ENCODE measurements around the gene CITED4. TPM values are rescaled to one million over a fixed set of nuclear protein-coding genes. Genes with fewer than 3 reads are reported as not detected.
"Not testable (repeated sequence)": the region's sequence is repeated elsewhere in the genome, so short reads cannot be mapped to it uniquely, and the experiment has no call there.

The CITED4 gene
- total and polyA plus RNA-seq, 3 experiments from 2014 or later: 1.3 to 16.4 (median 1.7) TPM

- no peaks in the 10 kb centered on the region for H3K36me3 ChIP-seq (ENCODE audit: insufficient read depth, low read length)
- no peak overlapping the region for H3K4me3 ChIP-seq (ENCODE audit: low read length)
- Mint-ChIP-seq H3K36me3 (no peaks in the 10 kb centered on the region), H3K4me1 (no peaks in the 10 kb centered on the region), H3K27me3 (peaks cover 3 to 6% of the 10 kb centered on the region in 2 donors), H3K27ac (no peak overlapping the region), H3K4me3 (no peak overlapping the region), H3K9me3 (no peaks in the 10 kb centered on the region)
- H3K9me3 ChIP-seq (ENCODE audit: low read length): no peaks in the 10 kb centered on the region
- DNase-seq: no peak
- CTCF ChIA-PET: no interaction called here
- no peaks in the 10 kb centered on the region for H3K27me3 ChIP-seq (ENCODE audit: insufficient read depth, low read length, poor library complexity, severe bottlenecking)
- POLR2A ChIA-PET: no interaction called here
- H3K4me1 ChIP-seq (ENCODE audit: insufficient read depth, low read length): no peaks in the 10 kb centered on the region
- H3K27ac ChIP-seq (ENCODE audit: low read depth, low read length): no peak overlapping the region
Measured at GRCh38 chr1:40901886-40902852, 40.0 kb upstream of the CITED4 start.

DNA sequence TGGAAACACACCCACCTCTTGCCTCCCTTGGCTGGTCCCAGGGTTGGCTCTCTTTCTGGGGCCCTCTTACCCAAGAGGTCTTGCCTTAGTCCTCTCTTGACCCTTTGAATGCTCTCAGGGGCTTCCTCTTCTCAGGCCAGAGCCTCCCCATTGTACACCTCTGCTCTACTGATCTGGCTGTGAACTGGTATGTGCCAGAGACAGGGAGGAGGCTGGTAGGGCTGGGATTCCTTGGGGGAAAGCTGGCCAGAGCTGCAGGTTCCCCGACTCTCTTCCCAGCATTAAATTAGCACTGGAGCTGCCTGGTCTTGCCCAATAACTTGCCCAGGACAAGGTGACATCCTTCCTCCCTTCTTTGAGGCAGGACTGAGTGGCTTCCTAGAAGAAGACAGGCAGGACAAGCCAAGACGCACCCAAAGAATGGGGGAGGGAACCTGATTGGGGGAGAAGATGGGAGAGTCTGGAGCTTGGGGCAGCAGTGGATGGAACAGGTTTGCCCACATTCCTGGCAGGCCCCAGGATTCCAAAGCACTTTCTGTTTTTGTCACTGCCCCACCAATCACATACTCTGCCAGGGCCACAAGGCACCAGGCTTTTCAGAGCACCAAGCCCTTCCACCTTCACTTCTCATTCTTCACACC lies 37.2 kb upstream of the CITED4 start:
- Mint-ChIP-seq H3K4me3 (no peak overlapping the region), H3K36me3 (peaks cover 0 to 15% (median 0%) of the 10 kb centered on the region in 3 donors), H3K9me3 (peaks cover 5 to 14% (median 9%) of the 10 kb centered on the region in 5 donors), H3K27ac (no peak overlapping the region), H3K4me1 (no peaks in the 10 kb centered on the region), H3K27me3 (peaks cover 0 to 3% of the 10 kb centered on the region in 2 donors)
- Histone ChIP-seq H3K9me3 (ENCODE audit: low read length) (peaks cover 2% of the 10 kb centered on the region), H3K4me1 (ENCODE audit: insufficient read depth, low read length) (no peaks in the 10 kb centered on the region), H3K27ac (ENCODE audit: low read depth, low read length) (no peak overlapping the region), H3K27me3 (ENCODE audit: insufficient read depth, low read length, poor library complexity, severe bottlenecking) (no peaks in the 10 kb centered on the region), H3K4me3 (ENCODE audit: low read length) (no peak overlapping the region), H3K36me3 (ENCODE audit: insufficient read depth, low read length) (no peaks in the 10 kb centered on the region)
- POLR2A ChIA-PET: no interaction called here
- no peak for DNase-seq
- CTCF ChIA-PET: no interaction called here

DNA sequence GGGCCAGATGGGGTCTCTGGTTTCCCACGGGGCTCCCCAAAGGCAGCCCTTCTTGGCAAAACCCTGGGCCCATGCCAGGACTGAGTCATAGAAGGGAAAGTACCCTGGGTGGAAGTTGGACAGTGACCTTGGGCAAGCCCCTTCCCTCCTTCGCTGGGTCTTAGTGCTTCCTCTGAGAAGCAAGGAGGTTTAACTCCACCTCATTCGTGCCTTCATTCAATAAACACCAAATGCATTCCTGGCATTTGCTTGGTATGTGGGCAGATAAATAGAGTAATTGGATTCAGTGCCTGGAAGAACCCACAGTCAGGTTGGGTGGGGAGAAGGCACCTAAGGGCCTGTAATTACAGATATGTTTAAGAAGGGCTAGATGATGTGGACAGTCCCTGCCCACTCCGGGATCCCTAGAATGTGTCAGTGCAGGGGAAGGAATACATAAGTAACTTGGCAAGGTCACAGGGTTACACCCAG lies 36.3 kb upstream of the CITED4 start:
- Histone ChIP-seq H3K4me1 (ENCODE audit: insufficient read depth, low read length) (no peaks in the 10 kb centered on the region), H3K4me3 (ENCODE audit: low read length) (no peak overlapping the region), H3K27ac (ENCODE audit: low read depth, low read length) (no peak overlapping the region), H3K36me3 (ENCODE audit: insufficient read depth, low read length) (no peaks in the 10 kb centered on the region), H3K9me3 (ENCODE audit: low read length) (peaks cover 8% of the 10 kb centered on the region), H3K27me3 (ENCODE audit: insufficient read depth, low read length, poor library complexity, severe bottlenecking) (no peaks in the 10 kb centered on the region)
- Mint-ChIP-seq H3K27me3 (peaks cover 0 to 1% of the 10 kb centered on the region in 2 donors), H3K9me3 (peaks cover 10 to 22% (median 18%) of the 10 kb centered on the region in 5 donors), H3K4me3 (no peak overlapping the region), H3K27ac (no peak overlapping the region), H3K36me3 (peaks cover 0 to 22% (median 0%) of the 10 kb centered on the region in 3 donors), H3K4me1 (no peaks in the 10 kb centered on the region)
- ChIA-PET POLR2A (no interaction called here), CTCF (no interaction called here)
- DNase-seq: no peak

GRCh38 chr1:40897513-40897912 lies 35.4 kb upstream of the CITED4 start:
- H3K36me3 Mint-ChIP-seq: peaks cover 0 to 32% (median 0%) of the 10 kb centered on the region in 3 donors
- H3K27me3 Mint-ChIP-seq: peaks cover 3% of the 10 kb centered on the region in 2 donors
- H3K27ac ChIP-seq (ENCODE audit: low read depth, low read length): no peak overlapping the region
- no peaks in the 10 kb centered on the region for H3K4me1 Mint-ChIP-seq
- H3K9me3 ChIP-seq (ENCODE audit: low read length): peaks cover 10% of the 10 kb centered on the region
- H3K27ac Mint-ChIP-seq: no peak overlapping the region
- H3K9me3 Mint-ChIP-seq: peaks cover 10 to 29% (median 24%) of the 10 kb centered on the region in 5 donors
- H3K36me3 ChIP-seq (ENCODE audit: insufficient read depth, low read length): no peaks in the 10 kb centered on the region
- ChIA-PET POLR2A (no interaction called here), CTCF (no interaction called here)
- no peak overlapping the region for H3K4me3 ChIP-seq (ENCODE audit: low read length)
- no peaks in the 10 kb centered on the region for H3K27me3 ChIP-seq (ENCODE audit: insufficient read depth, low read length, poor library complexity, severe bottlenecking)
- no peak overlapping the region for H3K4me3 Mint-ChIP-seq
- DNase-seq: no peak
- H3K4me1 ChIP-seq (ENCODE audit: insufficient read depth, low read length): no peaks in the 10 kb centered on the region

GRCh38 chr1:40896482-40896881 lies 34.3 kb upstream of the CITED4 start:
- H3K27me3 Mint-ChIP-seq: peaks cover 3 to 4% of the 10 kb centered on the region in 2 donors
- H3K9me3 Mint-ChIP-seq: peaks cover 10 to 29% (median 24%) of the 10 kb centered on the region in 5 donors
- POLR2A ChIA-PET: no interaction called here

GRCh38 chr1:40895601-40896000 lies 33.4 kb upstream of the CITED4 start:
- Mint-ChIP-seq H3K4me3 (no peak overlapping the region), H3K9me3 (peaks cover 10 to 29% (median 24%) of the 10 kb centered on the region in 5 donors), H3K27me3 (peaks cover 3 to 10% of the 10 kb centered on the region in 2 donors), H3K27ac (no peak overlapping the region), H3K4me1 (no peaks in the 10 kb centered on the region), H3K36me3 (peaks cover 0 to 35% (median 0%) of the 10 kb centered on the region in 3 donors)
- DNase-seq: no peak
- no peaks in the 10 kb centered on the region for H3K4me1 ChIP-seq (ENCODE audit: insufficient read depth, low read length)
- no peak overlapping the region for H3K27ac ChIP-seq (ENCODE audit: low read depth, low read length)
- H3K36me3 ChIP-seq (ENCODE audit: insufficient read depth, low read length): no peaks in the 10 kb centered on the region
- no peaks in the 10 kb centered on the region for H3K27me3 ChIP-seq (ENCODE audit: insufficient read depth, low read length, poor library complexity, severe bottlenecking)
- ChIA-PET POLR2A (no interaction called here), CTCF (no interaction called here)
- no peak overlapping the region for H3K4me3 ChIP-seq (ENCODE audit: low read length)
- peaks cover 10% of the 10 kb centered on the region for H3K9me3 ChIP-seq (ENCODE audit: low read length)

More at GRCh38 chr1:40896482-40896881, 34.3 kb upstream of the CITED4 start:
- Mint-ChIP-seq H3K36me3 (peaks cover 0 to 35% (median 0%) of the 10 kb centered on the region in 3 donors), H3K27ac (no peak overlapping the region), H3K4me1 (no peaks in the 10 kb centered on the region), H3K4me3 (no peak overlapping the region)
- no peaks in the 10 kb centered on the region for H3K27me3 ChIP-seq (ENCODE audit: insufficient read depth, low read length, poor library complexity, severe bottlenecking)
- H3K4me3 ChIP-seq (ENCODE audit: low read length): no peak overlapping the region
- peaks cover 10% of the 10 kb centered on the region for H3K9me3 ChIP-seq (ENCODE audit: low read length)
- no peaks in the 10 kb centered on the region for H3K4me1 ChIP-seq (ENCODE audit: insufficient read depth, low read length)
- H3K36me3 ChIP-seq (ENCODE audit: insufficient read depth, low read length): no peaks in the 10 kb centered on the region
- no peak for DNase-seq
- H3K27ac ChIP-seq (ENCODE audit: low read depth, low read length): no peak overlapping the region
- CTCF ChIA-PET: no interaction called here

DNA sequence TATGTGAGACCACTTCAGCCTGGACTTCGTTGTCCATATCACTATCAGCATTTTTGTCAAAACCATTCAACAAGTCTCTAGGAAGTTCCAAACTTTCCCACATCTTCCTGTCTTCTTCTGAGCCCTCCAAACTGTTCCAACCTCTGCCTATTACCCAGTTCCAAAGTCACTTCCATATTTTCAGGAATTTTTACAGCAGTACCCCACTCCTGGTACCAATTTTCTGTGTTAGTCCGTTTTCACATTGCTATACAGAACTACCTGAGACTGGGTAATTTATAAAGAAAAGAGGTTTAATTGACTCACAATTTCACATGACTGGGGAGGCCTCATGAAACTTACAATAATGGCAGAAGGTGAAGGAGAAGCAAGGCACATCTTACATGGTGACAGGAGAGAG lies 32.7 kb upstream of the CITED4 start:
- H3K36me3 ChIP-seq (ENCODE audit: insufficient read depth, low read length); H3K4me1 ChIP-seq (ENCODE audit: insufficient read depth, low read length); H3K27ac ChIP-seq (ENCODE audit: low read depth, low read length); CTCF ChIA-PET; H3K27me3 ChIP-seq (ENCODE audit: insufficient read depth, low read length, poor library complexity, severe bottlenecking); H3K4me1 Mint-ChIP-seq; POLR2A ChIA-PET; DNase-seq; H3K4me3 ChIP-seq (ENCODE audit: low read length); H3K4me3 Mint-ChIP-seq: not testable (repeated sequence)
- H3K9me3 Mint-ChIP-seq: peaks cover 10 to 29% (median 24%) of the 10 kb centered on the region in 5 donors
- peaks cover 0 to 35% (median 0%) of the 10 kb centered on the region in 3 donors for H3K36me3 Mint-ChIP-seq
- H3K27me3 Mint-ChIP-seq: peaks cover 3 to 14% of the 10 kb centered on the region in 2 donors
- peaks cover 10% of the 10 kb centered on the region for H3K9me3 ChIP-seq (ENCODE audit: low read length)
- peak overlapping the region in 1 of 8 donors; percentile 61 for H3K27ac Mint-ChIP-seq

DNA sequence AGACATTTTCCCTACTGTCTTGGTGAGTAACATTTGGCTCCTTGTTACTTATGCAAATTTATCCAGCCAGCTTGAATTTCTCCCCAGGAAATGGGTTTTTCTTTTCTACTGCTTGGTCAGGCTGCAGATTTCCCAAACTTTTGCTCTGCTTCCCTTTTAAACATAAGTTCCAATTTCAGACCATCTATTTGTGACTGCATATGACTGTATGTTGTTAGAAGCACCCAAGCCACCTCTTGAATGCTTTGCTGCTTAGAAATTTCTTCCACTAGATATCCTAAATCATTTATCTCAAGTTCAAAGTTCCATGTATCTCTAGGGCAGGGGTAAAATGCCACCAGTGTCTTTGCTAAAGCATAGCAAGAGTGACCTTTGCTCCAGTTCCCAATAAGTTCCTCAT lies 32.3 kb upstream of the CITED4 start:
- POLR2A ChIA-PET: no interaction called here
- DNase-seq: no peak
- no peaks in the 10 kb centered on the region for H3K4me1 Mint-ChIP-seq
- Histone ChIP-seq H3K27ac (ENCODE audit: low read depth, low read length) (no peak overlapping the region), H3K4me3 (ENCODE audit: low read length) (no peak overlapping the region), H3K9me3 (ENCODE audit: low read length) (peaks cover 10% of the 10 kb centered on the region), H3K36me3 (ENCODE audit: insufficient read depth, low read length) (no peaks in the 10 kb centered on the region), H3K4me1 (ENCODE audit: insufficient read depth, low read length) (no peaks in the 10 kb centered on the region), H3K27me3 (ENCODE audit: insufficient read depth, low read length, poor library complexity, severe bottlenecking) (no peaks in the 10 kb centered on the region)
- peaks cover 10 to 29% (median 24%) of the 10 kb centered on the region in 5 donors for H3K9me3 Mint-ChIP-seq
- peaks cover 0 to 35% (median 0%) of the 10 kb centered on the region in 3 donors for H3K36me3 Mint-ChIP-seq
- H3K27ac Mint-ChIP-seq: no peak overlapping the region
- CTCF ChIA-PET: no interaction called here
- peaks cover 3 to 14% of the 10 kb centered on the region in 2 donors for H3K27me3 Mint-ChIP-seq
- no peak overlapping the region for H3K4me3 Mint-ChIP-seq

Measured in CD8-positive, alpha-beta memory T cell (primary cell).